GM18909 (cell line): ENCODE data around the gene SPINK1.
A peak's percentile ranks its signal among the peaks of the same experiment; 100 is the strongest.
"Not testable (repeated sequence)": the region's sequence is repeated elsewhere in the genome, so short reads cannot be mapped to it uniquely, and the experiment has no call there.

ENCODE experiments used
- ATAC-seq: cut with Tn5 transposase; IDR thresholded peaks from one replicate; pipeline ENCODE4 v1.9.1; 2021; ENCODE audit warnings: mild to moderate bottlenecking; ENCODE audit not compliant: unreplicated experiment, poor library complexity

The SPINK1 gene

DNA sequence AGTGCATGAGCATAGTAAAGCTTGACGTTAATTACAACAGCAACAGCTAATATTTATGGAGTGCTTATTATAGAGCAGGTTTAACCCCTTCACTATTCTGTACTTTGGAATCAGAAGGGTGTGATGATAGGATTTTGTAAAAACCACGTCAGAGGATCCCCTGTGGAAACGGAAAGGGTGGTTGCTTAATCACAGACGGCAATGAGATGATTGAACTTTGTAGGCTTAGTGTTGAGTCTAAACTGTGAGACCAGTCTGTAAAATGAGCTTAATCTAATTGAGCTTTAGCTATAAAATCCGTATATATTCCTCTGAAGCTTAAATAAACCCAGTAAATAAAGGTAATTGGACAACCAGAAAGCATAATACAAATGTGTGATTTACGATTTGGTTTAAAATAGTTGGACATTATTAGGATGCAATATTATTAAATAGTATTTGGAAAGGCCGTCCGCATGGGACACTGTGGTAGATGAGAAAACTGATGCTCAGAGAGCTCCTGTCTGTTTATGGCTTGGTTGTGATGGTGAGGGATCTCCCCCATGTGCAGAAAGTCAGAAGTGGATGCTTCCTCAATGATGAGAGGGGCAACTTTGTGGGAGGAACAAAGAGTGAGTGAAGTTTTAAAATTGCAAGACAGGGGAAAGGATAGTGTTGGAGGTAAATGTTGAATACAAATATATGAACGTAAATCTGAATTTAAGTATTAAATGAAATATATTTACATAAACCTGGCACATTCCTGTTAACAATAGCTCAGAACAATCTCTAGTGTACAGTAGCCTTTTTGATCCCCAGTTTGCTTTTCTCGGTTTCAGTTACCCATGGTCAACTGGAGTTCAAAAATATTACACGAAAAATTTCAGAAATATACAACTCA lies 23.7 kb upstream of the SPINK1 start:
- ATAC-seq, result no peak

DNA sequence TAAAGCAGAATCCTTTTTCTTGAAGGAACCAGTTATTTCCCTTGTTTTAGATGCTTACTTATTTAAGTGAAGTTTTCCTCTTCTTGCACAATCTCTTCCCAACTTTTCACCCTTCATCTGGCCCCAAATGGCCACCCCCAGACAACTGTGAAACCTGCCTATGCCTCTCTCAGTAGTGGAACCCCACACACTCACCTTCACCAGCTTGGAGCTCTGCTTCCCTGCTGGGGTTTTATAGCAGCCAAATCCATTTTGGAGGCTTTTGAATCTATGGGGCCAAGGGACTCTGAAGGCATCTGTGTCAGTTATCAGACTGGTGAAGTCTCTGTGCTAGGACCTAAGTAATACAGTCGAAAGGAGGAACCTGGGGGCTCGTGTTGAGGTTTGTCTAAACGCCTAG lies 22.9 kb upstream of the SPINK1 start:
- no peak for ATAC-seq

DNA sequence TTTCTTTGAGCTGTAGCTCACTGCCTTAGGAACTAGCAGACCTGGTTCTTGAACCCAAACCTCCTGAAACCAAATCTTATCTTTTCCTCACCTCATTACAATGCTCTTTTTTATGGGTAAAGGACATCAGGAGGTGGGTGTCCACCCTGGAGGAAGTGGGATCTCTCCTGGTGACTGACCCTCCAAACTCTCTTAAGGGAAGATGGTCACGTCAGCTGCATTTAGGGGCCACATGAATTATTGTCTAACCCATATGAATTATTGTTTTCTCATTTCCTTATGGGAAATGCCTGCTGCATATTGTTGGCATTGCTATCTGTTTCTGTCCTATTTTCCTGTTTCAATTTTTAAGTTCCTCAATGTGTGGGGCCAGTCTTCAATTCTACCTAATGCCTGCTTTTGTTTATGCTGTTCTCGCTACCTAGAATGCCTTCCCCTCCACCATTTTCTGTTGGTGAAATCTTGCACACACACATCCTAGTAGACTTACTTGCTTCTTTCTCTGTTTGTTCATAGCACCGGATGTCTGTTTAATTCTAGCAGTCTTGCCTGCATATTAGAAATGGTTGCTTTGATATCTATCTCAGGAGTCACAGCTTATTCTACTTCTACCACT lies 22.0 kb upstream of the SPINK1 start:
- ATAC-seq, result no peak

DNA sequence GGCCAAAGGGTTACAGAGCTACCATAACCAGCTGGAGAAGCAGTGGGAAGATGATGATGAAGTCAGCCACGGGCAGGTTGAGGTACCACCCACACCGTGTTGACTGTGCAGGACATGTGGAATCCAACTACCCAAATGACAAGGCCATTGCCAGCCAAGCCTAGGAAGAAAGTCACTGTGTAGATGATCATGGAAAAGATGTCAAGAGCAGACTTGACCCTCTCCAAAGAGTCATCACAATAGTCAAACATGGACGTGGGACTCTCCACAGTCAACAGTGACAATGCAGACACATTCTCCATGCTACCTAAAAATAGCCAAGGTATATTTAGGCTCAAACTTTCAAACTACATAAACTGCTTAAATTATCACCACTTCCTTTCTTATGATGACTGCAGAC lies 20.9 kb upstream of the SPINK1 start:
- ATAC-seq, result no peak

DNA sequence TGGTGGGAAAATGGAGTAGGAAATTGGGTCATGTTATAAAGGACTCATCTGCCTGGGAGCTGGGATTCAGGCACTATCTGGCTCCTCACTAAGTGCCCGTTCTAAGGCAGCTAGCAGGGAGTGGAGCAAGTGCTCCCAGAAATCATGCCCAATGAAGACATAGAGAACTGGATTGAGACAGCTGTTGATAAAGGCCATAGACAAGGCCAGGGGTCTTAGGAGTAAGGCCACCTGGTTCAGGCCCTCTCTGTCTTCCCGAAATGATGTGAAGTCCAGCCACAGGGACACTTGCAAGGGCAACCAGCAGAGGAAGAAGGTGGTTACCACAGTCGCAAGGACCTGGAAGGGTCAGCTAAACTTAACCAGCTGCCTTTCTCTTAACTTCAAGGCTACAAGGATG lies 20.1 kb upstream of the SPINK1 start:
- ATAC-seq, result no peak

DNA sequence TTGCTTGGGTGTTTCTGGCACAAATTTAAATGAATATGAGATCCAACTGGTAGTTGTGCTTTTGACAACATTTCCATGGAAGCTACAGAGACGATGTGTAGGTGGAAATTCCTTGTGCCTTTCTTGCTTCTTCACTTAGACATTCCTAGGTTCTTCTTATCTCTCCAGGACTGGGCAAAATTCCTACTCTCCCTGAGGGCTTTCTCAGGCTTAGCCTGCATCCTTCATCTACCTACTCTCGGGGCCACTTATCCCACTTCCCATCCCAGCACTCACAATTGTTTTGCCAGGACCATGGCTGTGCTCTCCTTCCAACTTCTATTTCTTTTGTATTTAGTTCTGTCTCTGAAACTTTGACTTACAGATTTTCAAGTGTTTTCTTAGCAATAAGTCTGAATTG lies 17.8 kb upstream of the SPINK1 start:
- ATAC-seq, result no peak

DNA sequence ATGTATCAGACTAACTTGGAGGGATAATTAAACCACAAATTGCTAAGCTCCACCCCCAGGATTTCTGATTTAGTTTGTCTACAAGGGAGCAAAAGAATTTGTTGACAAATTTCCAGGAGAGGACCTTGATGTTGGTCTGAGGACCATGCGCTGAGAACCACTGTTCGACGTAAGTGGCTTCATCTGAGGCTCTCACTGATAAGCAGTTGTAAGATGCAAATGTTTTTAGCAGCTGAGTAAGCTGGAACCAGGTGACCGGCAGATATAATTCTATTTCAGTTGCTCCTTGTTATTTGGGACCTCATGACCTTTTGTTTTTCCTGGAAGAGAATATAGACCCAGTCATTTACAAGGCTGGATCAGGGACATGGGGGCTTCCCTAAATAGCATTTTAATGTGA lies 14.1 kb upstream of the SPINK1 start:
- ATAC-seq, result no peak

DNA sequence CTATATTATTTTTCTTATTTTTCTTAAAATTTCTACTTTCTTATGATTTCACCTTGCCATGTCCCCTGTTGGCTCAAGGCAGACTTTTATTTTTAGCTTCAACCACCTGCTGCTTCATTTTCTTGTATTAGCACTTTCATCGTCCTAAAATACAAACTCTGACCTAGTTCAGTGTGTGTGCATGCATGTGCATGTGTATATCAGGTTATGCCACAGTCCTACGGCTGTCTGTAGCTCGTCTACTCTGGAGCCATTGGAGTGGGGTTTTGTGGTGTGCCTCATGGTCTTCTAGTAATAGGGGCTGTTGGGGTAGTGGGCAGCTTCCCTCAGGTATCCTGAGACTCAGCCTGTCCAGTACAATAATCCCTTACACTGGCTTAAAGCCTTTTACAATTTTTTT lies 13.4 kb upstream of the SPINK1 start:
- no peak for ATAC-seq

DNA sequence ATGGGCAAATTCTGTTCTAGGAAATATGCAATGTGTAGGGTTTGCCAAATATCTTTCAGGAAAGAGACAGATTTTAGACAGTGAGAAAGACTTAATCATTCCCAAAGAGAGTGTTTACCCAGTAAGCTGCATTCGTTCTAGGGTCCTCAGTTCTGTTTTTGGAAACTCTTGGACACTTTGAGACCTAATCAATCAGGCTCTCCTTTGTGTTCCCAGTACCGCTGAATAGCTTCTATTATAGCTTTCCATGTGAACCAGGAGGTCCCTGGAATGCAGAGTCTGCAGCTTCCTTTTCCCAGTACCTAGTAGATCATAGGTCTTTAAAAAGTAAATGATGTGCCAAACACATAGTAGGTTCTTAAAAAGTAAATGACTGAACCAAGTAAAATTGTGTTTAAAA lies 11.4 kb upstream of the SPINK1 start:
- ATAC-seq, result no peak

DNA sequence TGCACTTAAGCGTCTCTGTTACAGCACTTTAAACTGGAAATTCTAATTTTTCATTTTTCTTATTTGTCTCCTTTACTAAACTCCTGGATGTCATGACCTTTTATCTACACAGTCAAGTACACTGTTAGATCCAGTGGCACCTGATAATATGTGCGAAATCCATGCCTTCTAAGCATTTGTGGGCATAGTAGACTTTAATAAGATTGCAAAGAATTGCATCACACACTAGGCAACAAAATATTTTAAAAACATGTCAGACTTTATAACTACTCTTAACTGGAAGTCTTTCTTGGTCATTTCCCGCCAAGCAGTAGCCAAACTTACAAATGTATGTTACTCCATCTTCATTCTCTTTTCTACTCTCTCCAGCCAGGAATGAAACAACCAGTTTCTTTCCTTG lies 5.0 kb upstream of the SPINK1 start:
- ATAC-seq, result no peak

DNA sequence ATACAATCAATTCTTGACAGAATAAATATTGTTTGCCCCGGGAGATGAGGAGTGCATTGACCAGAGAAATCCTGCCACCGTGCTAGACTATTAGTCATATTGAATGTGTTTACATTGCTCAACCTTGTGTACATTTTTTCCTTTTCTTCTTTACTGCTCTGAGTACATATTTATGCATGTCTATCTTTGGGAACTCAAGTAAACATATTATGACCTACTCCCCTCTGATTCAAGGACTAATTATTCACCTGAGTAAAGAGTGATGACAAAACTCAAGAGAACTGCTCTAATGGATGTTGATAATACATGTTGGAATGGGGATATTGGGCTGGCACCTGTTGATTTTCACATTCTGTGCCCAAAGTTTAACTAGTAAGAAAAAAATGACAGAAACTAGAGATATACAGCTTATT lies 3.9 kb upstream of the SPINK1 start:
- ATAC-seq, result no peak

DNA sequence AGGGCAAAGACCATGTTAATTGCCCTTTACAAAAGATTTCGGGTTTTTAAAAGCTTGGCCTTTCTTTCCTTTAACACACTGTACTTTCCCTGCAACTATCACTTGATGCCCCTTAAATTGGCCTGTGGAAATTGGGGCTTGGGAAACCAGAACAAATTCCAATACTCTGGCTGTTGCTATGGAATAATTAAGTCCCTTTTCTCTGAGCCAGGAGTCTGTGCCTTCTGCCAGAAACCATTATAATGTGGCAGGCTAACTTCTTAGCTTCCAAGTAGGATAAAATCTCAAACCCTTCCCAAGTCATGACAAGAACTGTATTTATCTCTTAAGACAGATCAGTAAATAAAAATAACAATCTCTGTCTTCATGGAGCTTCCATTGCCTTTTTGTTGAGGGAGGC lies 1.1 kb upstream of the SPINK1 start:
- ATAC-seq, result no peak

DNA sequence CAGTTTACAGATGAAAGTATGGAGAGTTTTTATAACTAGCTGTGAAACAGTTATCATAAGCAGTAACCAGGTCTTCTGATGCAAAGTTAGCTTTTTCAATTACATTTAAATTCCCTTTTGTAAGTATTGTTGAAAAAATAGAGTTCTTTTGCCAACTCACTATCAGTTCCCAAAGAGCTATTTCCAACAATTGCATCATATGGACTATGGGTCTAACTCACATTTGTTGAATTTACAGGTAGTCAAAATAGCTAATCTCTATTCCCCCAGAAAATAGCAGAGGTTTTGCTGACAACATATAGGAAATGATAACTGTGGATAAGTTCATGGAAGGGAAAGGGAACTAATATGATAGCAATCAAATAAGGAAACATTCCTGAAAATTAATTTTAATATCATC lies 1.4 kb downstream of the SPINK1 start:
- no peak for ATAC-seq

DNA sequence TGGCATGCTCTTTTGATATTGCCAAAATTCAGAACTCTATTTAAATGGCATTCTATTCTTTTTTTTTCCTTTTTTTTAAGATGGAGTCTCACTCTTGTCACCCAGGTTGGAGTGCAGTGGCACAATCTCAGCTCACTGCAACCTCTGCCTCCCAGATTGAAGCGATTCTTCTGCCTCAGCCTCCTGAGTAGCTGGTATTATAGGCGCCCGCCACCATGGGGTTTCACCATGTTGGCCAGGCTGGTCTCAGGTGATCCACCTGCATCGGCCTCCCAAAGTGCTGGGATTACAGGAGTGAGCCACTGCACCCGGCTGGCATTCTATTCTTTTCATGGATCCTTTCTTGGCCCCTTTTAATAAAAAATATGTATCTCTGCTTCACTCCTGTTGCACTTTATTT lies 4.5 kb downstream of the SPINK1 start:
- ATAC-seq, result not testable (repeated sequence)

DNA sequence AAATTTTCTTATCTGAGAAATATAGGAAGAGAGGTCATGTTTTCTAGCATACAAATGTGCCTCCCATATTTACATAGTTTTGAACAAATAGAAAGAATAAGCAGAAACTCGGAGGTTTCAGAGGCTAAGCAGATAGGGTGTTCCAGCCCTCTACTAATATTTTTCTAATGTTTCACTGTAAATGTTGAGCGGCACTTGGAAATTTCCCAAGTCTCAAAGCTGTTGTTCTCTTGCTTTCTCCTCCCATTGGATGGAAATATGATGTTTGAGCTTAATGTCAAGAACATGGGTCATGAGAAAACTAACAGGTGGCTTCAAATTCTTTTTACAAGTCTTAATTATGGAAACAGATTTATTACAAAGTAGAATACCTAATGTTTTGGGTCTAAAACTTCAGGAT lies 5.1 kb downstream of the SPINK1 start:
- ATAC-seq, result no peak

DNA sequence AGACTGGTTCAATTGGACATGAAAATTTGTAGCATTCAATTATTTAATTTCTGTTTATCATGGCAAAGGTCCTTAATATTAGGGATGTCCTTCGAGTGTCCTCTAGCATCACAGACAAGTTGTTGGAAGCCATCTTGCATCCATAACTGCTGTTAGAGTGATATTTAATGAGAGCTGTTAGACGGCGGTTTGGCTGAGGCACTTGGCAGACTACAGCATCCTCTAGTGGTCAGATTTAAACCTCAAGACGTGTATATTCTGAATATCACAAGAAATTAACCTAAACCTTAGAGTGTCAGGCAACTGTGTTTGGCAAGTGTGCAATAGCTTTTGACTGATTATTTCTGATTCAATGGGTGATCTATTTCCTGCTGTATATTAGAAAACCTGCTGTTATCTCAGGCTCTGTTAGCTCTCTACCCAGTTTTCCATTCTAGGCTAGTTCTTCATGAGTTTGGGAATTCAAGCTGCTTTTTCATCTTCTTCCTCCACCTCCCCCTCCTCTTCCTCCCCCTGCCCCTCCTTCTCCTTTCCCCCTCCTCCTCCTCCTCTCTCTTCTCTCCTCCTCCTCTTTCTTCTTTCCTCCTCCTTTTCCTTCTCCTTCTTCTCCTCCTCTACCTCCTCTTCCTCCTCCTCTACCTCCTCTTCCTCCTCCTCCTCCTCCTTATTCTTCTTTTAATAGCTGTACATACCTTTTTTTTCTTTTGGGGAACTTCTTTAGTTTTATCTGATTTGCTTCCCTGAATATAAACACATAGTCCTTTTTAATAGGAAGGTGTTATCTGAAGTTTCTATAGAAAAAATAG lies 8.6 kb downstream of the SPINK1 start:
- peak; percentile 91 for ATAC-seq

DNA sequence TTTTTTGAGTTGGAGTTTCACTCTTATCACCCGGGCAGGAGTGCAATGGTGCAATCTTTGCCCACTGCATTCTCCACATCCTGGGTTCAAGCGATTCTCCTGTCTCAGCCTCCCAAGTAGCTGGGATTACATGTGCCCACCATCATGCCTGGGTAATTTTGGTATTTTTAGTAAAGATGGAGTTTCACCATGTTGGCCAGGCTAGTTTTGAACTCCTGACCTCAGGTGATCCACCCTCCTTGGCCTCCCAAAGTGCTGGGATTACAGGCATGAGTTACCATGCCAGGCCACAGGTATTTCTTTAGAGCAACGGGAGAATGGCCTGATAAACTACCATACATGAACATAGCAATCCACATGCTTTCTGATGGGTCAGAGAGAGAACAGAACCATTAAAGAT lies 9.2 kb downstream of the SPINK1 start:
- ATAC-seq, result not testable (repeated sequence)

DNA sequence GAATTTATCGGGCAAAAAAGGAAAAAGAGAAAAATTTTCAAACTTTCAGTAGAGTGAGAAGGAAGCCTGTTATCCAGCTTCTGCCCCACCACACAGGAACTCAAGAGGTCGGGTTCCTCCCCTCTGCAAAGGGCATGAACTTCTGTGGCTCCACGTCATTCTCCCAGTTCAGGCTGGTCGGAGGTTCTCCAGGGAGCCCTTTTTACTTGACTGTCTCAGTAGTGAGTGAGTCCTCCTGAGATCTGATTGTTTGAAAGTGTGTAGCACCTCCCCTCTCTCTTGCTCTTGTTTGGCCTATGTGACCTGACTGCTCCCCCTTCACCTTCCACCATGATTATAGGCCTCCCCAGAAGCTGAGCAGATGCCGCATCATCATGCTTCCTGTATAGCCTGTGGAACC lies 9.7 kb downstream of the SPINK1 start:
- ATAC-seq, result no peak

DNA sequence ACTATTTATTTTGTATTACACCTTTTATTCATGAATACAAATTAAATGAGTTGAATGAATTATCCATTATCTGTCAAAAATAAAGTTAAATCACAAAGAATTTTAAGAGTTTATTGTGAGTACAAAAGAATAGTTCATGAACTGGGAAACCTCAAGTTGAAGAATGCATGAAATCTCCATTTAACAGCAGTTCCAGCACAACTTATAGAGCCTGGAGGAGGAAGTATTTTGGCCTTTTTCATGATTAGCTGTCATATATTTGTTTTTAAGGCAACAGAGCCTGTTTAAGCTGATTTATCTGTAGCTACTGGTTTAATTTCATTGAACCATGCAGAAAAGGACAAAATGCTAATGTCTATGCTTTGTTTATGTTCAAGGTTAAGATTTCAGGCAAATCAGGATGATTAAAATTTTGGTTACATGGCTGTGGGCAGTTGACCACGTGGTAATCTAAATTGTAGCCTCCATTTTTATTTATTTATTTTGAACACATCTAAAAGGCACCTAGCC lies 12.2 kb downstream of the SPINK1 start:
- ATAC-seq, result no peak

DNA sequence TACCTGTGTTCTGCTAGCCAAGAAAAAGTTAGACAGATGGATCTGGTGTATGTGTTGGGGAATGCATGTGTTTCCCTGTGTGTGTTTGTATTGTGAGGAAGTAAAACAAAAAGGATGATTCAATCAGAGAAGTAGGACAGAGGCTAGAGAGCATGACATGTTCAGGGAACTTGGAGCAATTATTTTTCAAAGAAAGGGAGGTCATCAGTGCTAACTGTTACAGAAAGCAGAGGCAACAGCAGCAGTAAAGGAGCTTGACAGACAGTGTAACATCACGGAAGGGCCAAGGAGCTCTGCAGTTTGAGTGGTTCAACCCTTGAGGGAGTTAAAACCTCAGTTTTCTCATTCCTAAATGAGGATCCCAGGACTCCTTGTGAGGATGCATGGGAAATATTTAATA lies 13.2 kb downstream of the SPINK1 start:
- no peak for ATAC-seq

DNA sequence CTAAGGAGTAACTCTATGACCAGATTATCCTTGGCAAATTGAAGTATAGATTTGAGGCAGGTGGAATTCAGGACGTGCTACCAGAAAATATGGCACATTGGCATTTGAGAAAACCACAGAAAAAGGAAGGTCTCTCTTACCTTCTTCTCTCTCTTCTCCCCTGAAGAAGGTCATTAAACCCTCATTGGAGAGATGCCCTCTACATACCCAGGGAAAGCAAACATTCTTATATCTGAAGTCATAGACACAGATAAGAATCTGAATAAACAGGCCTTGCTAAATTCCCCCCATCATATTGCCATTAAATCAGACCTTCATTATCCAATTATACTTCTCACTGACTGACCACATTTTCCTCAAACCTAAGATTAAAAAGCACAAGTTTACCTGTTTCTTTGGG lies 17.8 kb downstream of the SPINK1 start:
- no peak for ATAC-seq
